Uterus (tissue), 4 donors: ENCODE measurements around the gene C4BPB. TPM values are rescaled to one million over a fixed set of nuclear protein-coding genes. Genes with fewer than 3 reads are reported as not detected.

Experiments used
- DNase-seq, 2 donors: peaks; one replicate each; pipeline ENCODE4 v3.0.0-alpha.2; 2019 to 2020
- H3K27ac ChIP-seq, 2 donors: fragments of 200-600 bp; sonication (generic); 1 replicate in 1 of 2; 2 replicates in 1 of 2; pipeline ENCODE4 v1.5.1; 2016 to 2018
- H3K27me3 ChIP-seq, 2 donors: fragments of 200-600 bp; sonication (generic); one replicate each; pipeline ENCODE4 v1.5.1; 2018 to 2019; ENCODE audit warnings: control low read depth in 1 of 2
- H3K36me3 ChIP-seq, 2 donors: fragments of 200-600 bp; sonication (generic); one replicate each; pipeline ENCODE4 v1.5.1; 2019; ENCODE audit warnings: control low read depth in 1 of 2
- H3K4me1 ChIP-seq, 2 donors: fragments of 200-600 bp; sonication (generic); one replicate each; pipeline ENCODE4 v1.5.1; 2018 to 2019; ENCODE audit warnings: control low read depth in 1 of 2
- H3K4me3 ChIP-seq, 2 donors: fragments of 200-600 bp; sonication (generic); 1 replicate in 1 of 2; 2 replicates in 1 of 2; pipeline ENCODE4 v1.5.1; 2018 to 2019; ENCODE audit warnings: mild to moderate bottlenecking in 1 of 2
- H3K9me3 ChIP-seq, 2 donors: fragments of 200-600 bp; sonication (generic); one replicate each; pipeline ENCODE4 v1.5.1; 2019; ENCODE audit warnings: control low read depth in 1 of 2
- CTCF ChIP-seq, 4 experiments: fragments of 200-600 bp in 2 of 4; fragments of 450-650 bp in 2 of 4; sonication (generic) in 2 of 4; IDR thresholded peaks; one replicate each; pipeline ENCODE4 v1.5.1; 2016 to 2019; ENCODE audit warnings: antibody characterized with exemption in 4 of 4, mild to moderate bottlenecking in 2 of 4, moderate library complexity in 1 of 4
- POLR2A ChIP-seq, 2 donors: fragments of 450-650 bp; IDR thresholded peaks; one replicate each; pipeline ENCODE4 v1.6.1; 2016; ENCODE audit warnings: antibody characterized with exemption in 2 of 2, mild to moderate bottlenecking in 1 of 2, moderate library complexity in 1 of 2
- intact Hi-C: fragments of 100-400 bp; cut with DNase I; formaldehyde crosslinking; loops from one replicate; pipeline ENCODE4 v1.15.1; 2023; ENCODE audit warnings: low total_unique reads
- total RNA-seq, 4 donors: library from RNA; depleted of rRNA in 3 of 4; stranded (reverse); fragments of >200 nt in 3 of 4; gene quantifications; one replicate each; pipeline versions ENCODE4 v1.1.0 to v1.2.4, GENCODE V29; 2014 to 2023
- donor health status: DM: yes; HTN: yes; CAD: no.

C4BPB gene
- total RNA-seq, 4 donors from 2014 or later, result not detected

DNA sequence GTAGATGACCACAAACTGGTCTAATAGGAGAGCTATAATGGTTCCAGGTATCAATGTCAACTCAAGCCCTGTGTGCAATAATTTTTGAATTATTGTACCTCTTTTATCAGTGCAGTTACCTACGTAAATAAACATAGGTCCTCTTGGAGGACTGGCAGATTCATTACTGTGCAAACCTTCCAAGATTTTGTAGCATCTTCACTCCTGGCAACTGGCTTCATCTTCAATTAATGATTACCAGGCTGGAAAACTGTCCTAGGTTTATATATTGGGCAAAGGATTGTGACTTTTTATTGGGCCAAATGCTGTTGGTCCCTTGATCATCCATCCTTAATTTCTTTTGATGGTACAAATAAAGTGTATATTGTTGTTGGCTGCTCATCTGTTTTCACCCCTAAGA lies 51.0 kb downstream of the C4BPB start:
- no peaks in the 10 kb centered on the region for H3K4me1 ChIP-seq
- intact Hi-C loops, result no loop called here
- no peak for TF ChIP-seq CTCF (IDR thresholded peaks at IDR 0.05)
- TF ChIP-seq POLR2A (IDR thresholded peaks at IDR 0.05), result no peak
- no peaks in the 10 kb centered on the region for H3K36me3 ChIP-seq
- no peak overlapping the region for H3K4me3 ChIP-seq
- no peak overlapping the region for H3K27ac ChIP-seq
- peaks cover 0 to 2% of the 10 kb centered on the region in 2 donors for H3K9me3 ChIP-seq
- no peak for DNase-seq
- no peaks in the 10 kb centered on the region for H3K27me3 ChIP-seq

DNA sequence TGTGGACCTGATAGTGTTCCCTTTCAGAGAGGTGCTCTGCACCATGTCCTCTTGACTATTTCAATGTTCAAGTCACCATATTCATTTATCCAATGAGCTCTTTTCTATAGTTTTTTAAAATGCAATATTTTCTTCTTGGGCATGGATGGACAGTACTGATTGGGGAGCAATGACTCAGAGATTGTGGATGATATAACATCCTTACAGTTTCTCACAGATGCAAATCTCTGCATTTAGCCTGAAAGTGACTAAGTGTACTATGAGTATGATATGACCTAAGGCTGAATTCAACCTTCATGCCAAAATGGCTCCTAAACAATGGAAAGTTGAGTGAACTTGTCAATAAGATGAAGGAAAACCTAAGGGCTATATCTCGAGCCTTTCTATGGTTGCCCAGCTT lies 51.9 kb downstream of the C4BPB start:
- Histone ChIP-seq H3K27ac (no peak overlapping the region), H3K4me1 (no peaks in the 10 kb centered on the region), H3K36me3 (no peaks in the 10 kb centered on the region), H3K4me3 (no peak overlapping the region), H3K27me3 (no peaks in the 10 kb centered on the region), H3K9me3 (peaks cover 0 to 2% of the 10 kb centered on the region in 2 donors)
- no peak for DNase-seq
- no peak for TF ChIP-seq CTCF (IDR thresholded peaks at IDR 0.05)
- intact Hi-C loops, result no loop called here

- intact Hi-C loops, result no loop called here
- no peaks in the 10 kb centered on the region for H3K27me3 ChIP-seq
- H3K36me3 ChIP-seq, result no peaks in the 10 kb centered on the region
- no peaks in the 10 kb centered on the region for H3K9me3 ChIP-seq
- TF ChIP-seq CTCF (IDR thresholded peaks at IDR 0.05) (no peak), POLR2A (IDR thresholded peaks at IDR 0.05) (no peak)
- no peak for DNase-seq
- H3K4me3 ChIP-seq, result no peak overlapping the region
- no peaks in the 10 kb centered on the region for H3K4me1 ChIP-seq
- H3K27ac ChIP-seq, result no peak overlapping the region
These were observed 56.9 kb downstream of the C4BPB start for GRCh38 chr1:207145401-207146058.

Other genes with a start within 250 kb of the C4BPB start
- 10 to 100 TPM in 1 of 4 donors, not detected in 3; 40.6 TPM for gene IL20, start 223.2 kb upstream of the C4BPB start, total RNA-seq
- not detected for gene IL24, start 191.4 kb upstream of the C4BPB start, total RNA-seq
- gene FCMR, start 166.9 kb upstream of the C4BPB start, total RNA-seq, result 1 to 10 TPM in 2 of 4 donors, under 1 TPM in 1, not detected in 1; 0.59 to 1.7 (median 1.7) TPM
- 1 to 10 TPM in 3 of 4 donors, under 1 TPM in 1; 0.69 to 7.1 (median 3.1) TPM for gene PIGR, start 142.4 kb upstream of the C4BPB start, total RNA-seq
- not detected for gene FCAMR, start 118.4 kb upstream of the C4BPB start, total RNA-seq
- gene C1orf116, start 56.1 kb upstream of the C4BPB start, total RNA-seq, result under 1 TPM in 1 of 4 donors, not detected in 3; 0.62 TPM
- gene YOD1, start 37.7 kb upstream of the C4BPB start, total RNA-seq, result 10 to 100 TPM in 1 of 4 donors, 1 to 10 TPM in 3; 3.3 to 17.1 (median 7.6) TPM
- gene PFKFB2, start 35.6 kb upstream of the C4BPB start, total RNA-seq, result 10 to 100 TPM in 1 of 4 donors, 1 to 10 TPM in 1, under 1 TPM in 2; 0.51 to 10.7 (median 2.9) TPM
- gene C4BPA, start 15.4 kb downstream of the C4BPB start, total RNA-seq, result 1 to 10 TPM in 1 of 4 donors, not detected in 3; 1.5 TPM
- 100 to 1,000 TPM in 1 of 4 donors, 10 to 100 TPM in 3; 27.2 to 224 (median 59.5) TPM for gene CD55, start 232.8 kb downstream of the C4BPB start, total RNA-seq